Left ventricle myocardium superior (tissue), 1 donor: ENCODE results near the gene ETS2. TPM values are rescaled to one million over a fixed set of nuclear protein-coding genes. Genes with fewer than 3 reads are reported as not detected.
"Not testable (repeated sequence)": the region's sequence is repeated elsewhere in the genome, so short reads cannot be mapped to it uniquely, and the experiment has no call there.

Experiments used
- ATAC-seq: fragments of 200-7000 bp; cut with Tn5 transposase; one replicate; pipeline ENCODE4 v1.9.1; 2020; ENCODE audit warnings: mild to moderate bottlenecking, moderate library complexity
- DNase-seq: peaks from one replicate; pipeline ENCODE4 v3.0.0-alpha.2; 2020
- intact Hi-C: fragments of 100-400 bp; cut with micrococcal nuclease; formaldehyde crosslinking; loops from one replicate; pipeline ENCODE4 v1.11.0; 2022
- total RNA-seq: library from RNA; stranded (reverse); fragmentation: NEBNext Ultra II Directional; extraction: Animal tissue kit (Norgen Biotek cat#: 25700); gene quantifications from one replicate; pipeline ENCODE4 v1.2.1, GENCODE V29; 2021
- donor health status: DM: no; HTN: yes; CAD: no; lungs with severe emphysema.

The ETS2 gene
- total RNA-seq, 1 donor from 2014 or later, result 43.8 TPM

DNA sequence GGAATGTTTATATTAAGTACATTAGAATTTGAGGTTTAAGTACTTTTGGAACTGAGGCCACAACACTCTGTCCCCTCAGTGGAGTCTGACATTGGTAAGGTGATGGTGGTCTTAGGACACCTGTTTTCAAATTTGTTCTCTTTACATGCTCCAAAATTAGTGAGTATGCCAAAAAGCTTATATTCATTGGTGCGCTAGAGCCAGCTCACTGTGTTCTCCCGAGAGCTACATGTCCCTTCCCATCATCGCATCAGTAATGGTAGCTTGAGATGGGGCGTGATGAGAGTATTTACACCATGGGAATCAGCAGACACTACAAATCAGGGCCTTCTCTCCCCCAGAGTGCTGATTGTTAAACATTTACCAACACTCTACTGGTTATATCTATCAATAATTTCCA lies 19.5 kb downstream of the ETS2 start:
- intact Hi-C loops, result no loop called here
- no peak for DNase-seq
- ATAC-seq, result no peak

DNA sequence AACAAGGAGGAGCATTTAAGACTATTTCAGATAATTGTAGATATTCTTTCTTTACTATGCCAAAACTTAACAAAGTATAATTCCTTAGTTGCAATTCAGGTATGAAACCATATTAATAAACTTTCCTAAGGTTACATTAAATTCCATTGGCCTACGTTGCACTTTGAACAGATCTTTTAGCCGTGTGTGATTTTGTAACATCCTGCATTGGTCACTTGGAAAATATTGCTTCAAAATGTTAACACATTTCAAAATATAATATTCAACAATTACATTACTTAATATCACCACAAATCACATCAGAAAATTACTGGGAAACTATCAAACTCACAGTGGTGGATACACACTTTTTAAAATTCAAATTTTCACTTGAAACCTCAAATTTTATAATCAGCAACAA lies 20.2 kb downstream of the ETS2 start:
- intact Hi-C loops, result no loop called here
- no peak for DNase-seq
- ATAC-seq, result no peak

DNA sequence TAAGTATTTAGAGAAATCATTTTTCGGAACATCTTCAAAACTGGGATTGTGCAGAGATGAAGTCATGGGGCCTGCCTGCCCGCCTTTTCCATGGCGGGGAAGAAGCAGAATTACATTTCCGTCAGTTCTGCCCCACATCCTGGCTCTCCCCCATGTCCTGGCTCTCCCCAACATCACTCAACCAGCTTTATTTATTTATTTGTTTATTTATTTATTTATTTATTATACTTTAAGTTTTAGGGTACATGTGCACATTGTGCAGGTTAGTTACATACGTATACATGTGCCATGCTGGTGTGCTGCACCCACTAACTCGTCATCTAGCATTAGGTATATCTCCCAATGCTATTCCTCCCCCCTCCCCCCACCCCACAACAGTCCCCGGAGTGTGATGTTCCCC lies 22.4 kb downstream of the ETS2 start:
- DNase-seq, intact Hi-C loops, ATAC-seq: not testable (repeated sequence)

DNA sequence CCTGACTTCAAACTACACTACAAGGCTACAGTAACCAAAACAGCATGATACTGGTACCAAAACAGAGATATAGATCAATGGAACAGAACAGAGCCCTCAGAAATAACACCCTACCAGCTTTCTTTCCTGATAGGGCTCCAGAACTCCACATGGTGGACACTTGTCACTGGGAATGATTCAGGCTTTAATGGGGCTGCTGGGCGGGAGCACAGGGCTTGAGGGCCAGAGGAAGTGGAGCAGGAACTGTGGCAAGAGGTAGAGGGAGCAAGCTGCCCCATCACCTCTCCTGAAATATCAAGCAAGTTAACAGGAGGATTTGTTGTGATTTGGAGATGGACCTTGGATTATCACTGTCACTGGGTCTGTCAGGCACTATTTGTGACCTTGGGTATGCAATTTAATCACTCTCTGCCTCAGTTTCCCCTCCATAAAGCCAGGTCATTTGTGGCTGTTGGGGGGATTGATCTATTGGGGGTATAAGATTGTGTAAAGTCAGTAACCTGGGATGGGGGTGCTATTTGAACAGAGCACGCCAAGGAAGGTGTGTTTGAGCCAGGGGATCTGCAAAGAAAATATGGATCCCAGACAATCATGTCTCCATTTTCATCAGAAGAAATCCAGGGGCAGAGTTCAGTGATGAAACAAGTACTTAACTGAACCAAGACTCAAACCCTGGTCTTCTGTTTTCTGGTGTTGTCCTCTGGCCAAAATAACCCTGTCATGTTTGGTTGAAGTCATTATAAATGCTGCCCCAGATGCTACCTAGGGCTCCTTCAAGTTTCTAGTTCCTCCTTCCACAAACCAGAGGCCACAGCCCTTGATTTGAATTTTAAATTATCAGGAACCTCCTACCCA lies 25.2 kb downstream of the ETS2 start:
- ATAC-seq, result no peak

DNA sequence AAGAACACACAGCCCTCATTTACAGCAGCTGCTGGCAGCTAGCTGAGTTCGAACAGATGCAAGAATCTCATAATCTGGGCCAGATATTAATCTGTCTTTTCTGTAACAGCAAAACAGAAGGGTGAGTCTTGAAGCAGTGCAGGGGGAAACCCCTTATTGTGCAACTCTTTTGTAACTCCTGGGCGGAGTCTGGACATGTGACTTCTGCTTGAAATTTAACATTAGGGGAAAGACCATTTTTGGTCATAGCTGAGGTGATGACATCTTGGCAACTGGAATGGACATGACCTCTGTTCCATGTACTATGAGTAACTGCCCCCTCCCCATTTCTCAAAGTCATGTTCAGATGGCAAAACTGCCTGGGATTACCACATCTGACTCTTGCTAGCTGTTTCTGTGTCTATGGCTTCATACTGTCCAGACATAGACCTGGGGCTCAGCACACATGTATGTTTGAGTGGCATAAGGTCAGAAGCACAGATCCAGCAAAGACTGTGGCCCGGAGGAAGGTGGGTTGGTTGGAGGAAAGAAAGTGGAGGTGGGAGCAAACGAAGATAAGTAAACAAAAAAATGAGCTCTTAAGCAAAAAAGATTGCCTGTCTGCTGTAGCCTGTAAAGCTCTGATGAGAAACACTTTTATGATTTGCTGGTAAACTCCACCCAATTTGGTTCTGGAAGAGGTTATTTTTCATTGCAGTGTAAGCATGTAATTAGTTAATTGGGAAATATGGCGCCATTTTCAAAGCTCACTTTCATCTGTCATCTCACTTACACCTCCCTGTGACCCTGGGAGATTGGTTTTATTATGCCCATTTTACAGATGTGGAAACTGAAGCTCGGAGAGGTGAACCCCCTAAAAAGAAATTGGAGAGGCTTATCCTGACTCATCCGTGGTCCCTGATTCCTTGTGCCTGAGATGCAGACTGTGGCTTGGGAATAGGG lies 26.1 kb downstream of the ETS2 start:
- intact Hi-C loops, result no loop called here
- ATAC-seq, result peak; percentile 97
- DNase-seq, result peak; percentile 41

More for the DNA sequence above, 25.2 kb downstream of the ETS2 start:
- DNase-seq, result no peak
- intact Hi-C loops, result no loop called here

DNA sequence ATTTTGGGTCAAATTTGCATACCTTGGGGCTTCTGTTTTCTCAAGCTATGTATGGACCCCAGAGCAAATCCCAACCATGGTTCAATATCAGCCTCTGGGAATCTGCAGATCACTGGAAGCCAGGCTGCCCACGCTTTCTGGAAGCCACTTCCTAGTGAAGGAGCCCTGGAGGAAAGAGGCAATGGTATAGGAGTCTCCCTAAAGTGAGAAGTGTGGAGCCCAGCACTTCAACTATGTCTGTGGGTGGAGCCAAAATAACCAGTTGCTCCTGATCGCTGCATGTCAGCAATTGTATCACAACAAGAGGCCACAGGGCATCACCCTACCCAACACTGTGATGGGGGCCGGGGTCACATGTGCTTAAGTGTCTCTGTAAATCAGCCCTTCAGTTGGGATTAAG lies 26.9 kb downstream of the ETS2 start:
- intact Hi-C loops, result no loop called here
- ATAC-seq, result no peak
- no peak for DNase-seq

DNA sequence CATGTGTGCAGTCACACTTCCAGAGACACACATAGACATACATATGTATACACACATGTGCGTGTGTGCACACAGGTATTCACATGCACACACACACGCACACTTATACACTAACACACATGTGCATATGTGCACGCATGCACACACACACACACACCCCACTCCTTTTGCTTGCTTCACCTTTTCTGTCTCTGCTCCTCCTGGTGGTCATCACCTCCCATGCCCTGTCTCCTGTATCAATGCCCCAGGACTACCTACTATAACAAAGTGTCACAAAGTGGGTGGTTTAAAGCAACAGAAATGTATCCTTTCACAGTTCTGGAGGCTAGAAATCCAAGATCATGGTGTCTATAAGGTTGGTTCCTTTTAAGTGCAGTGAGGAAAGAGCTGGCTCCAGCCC lies 27.4 kb downstream of the ETS2 start:
- DNase-seq, result no peak
- intact Hi-C loops, result no loop called here
- ATAC-seq, result no peak

DNA sequence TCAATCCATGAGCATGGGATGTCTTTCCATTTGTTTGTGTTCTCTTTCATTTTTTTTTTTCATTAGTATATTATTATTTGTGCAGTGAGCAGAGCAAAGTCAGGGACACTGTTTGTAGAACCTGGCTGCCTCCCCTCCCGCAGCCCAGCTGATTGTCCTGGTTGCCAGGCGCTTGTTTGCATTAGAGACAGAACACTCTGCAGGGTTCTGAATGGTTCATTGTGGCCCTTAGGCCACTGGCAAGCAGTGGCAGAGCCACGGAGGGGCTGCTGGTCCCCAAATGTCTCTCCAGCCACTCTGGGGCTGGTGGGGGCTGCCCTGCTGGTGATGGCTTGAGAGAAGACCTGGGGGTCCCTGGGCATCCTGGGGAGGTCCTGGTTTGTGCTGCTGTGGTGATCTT lies 29.0 kb downstream of the ETS2 start:
- DNase-seq (no peak), ATAC-seq (no peak)
- intact Hi-C loops, result no loop called here

DNA sequence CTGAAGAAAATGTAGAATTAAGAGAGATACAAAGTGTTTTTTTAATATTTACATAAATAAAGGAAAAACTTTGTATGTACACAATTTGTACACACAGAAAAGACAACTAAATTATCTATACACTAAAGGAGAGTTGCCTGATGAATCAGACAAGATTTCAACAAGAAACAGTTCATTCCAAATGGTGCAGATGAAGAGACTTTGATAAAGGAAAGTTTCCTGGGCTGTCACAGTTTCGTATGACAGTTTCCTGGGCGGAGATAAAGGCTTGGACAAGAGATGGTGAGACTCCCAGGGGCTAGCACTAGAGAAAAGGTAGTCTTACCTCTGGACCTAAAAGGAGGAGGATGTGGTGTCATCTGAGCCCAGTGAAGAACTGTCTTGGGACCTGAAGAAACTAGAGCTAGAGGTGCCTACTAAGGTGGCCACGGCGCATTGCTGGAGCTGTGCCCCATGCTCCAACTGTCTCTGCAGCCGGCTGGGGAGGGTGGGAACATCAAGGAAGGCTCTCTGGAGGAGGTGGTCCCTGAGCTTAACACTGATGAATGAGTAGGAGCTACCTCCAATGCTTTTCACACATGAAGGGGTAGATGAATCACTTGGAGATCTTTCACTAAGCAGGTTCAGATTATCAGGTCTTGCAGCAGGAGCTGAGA lies 32.2 kb downstream of the ETS2 start:
- intact Hi-C loops, result no loop called here
- no peak for DNase-seq
- ATAC-seq, result no peak

DNA sequence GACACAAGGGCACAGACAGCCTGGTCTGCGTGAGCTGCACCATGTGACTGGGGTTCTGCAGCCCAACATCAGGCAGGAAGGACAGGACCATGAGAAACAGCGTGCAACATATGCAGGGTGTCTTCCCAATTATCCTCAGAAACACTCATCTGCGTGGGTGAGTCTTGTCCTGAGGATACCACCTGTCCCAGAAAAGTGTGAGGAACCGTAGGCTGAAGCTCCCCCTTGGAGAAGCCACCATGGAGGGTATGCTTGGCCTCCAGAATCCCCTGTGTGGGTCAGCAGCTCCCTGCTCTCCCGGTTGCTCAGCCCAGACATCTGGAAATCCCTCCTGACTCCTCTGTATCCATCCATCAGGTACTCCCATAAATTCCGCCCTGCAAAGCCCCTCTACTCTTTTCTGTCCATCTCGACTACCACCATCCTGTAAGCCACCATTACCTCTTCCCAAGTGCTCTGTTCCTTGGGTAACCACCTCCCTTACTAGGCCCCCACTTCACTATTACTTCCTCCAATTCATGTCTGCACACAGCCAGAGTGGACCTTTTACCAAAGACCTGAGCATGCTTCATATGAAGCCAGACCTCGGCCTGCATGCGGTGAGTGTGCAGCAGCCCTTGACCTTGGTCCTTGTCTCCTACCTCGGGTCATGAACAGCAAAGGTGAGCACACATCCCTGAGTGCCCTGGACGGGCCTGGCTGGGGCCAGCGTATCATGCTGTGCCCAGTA lies 33.0 kb downstream of the ETS2 start:
- intact Hi-C loops, result no loop called here
- ATAC-seq (no peak), DNase-seq (no peak)

DNA sequence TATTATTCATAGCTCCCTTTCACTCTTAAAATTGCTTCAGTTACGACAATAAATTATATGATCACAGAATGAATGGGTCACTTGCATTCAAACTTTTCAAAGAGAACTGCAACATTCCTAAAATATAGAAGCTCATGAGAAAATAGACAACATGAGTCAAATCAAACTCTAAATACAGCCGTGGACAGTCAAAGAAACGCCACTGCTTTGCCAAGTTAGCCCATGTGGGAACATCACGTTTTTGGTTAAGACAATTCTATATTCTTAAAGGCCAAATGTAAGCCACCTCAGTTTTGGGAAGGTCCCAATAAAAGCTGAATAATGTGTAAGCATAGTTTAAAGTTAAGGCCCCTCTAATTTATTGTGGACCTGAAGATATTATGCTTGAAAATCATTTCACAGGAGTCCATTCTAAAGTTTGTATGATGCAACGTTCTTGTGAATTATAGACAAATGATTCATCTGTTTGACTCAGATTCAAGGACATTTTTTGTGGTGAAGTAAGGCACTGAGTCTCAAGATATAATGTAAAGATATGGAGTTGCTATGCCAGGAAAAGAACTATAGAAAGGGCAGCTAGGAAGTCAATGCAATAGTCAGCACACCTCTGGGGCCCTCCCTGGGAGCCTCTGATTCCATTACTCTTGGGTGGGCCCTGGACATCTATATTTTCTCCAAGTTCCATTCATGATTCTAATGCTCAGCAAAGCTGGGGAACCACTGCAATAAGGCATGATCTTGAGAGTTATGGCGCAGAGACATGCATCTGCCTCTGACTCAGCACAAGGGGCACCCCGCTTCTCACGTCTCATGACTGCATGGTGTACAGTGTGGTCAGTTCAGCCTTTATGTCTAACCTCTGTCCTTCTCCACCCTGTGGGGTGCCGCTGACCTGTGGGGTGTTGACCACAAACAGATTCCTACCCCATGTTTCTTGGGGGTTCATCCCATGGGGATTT lies 33.9 kb downstream of the ETS2 start:
- DNase-seq, result no peak
- intact Hi-C loops, result no loop called here

DNA sequence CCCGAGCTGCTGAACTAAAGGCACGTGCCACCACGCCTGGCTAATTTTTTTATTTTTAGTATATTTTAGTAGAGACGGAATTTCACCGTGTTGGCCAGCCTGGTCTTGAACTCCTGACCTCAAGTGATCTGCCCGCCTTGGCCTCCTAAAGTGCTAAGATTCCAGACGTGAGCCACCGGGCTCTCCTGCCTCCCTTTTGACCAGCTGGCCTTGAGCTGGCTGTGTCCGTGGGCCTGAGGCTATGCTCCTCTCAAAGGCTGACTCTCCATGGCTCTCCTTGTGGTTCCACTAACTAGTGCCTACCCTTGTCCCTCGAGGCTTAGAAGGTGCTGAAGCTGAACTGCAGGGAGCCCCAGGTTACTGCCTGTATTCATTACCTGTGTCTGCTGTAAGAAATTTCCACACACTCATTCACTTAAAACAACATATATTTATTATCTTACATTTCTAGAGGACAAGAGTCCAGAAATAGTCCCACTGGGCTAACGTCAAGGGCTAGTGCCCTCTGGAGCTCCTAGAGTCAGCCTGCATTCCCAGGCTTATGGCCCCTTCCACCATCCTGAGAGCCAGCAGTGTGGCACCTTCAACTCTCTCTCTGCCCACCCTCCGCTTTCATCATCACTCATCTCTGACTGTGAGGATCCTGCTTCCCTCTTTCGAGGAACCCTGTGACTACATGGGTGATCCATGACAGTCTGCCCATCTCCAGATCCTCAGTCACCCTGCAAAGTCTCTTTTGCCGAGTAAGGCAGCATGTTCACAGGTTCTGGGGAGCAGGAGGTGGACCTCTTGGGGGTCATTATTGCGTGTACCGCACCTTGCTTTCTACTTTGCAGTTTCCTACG lies 34.9 kb downstream of the ETS2 start:
- intact Hi-C loops, result no loop called here
- ATAC-seq, result no peak
- DNase-seq, result no peak

More for the DNA sequence above, 33.9 kb downstream of the ETS2 start:
- no peak for ATAC-seq

DNA sequence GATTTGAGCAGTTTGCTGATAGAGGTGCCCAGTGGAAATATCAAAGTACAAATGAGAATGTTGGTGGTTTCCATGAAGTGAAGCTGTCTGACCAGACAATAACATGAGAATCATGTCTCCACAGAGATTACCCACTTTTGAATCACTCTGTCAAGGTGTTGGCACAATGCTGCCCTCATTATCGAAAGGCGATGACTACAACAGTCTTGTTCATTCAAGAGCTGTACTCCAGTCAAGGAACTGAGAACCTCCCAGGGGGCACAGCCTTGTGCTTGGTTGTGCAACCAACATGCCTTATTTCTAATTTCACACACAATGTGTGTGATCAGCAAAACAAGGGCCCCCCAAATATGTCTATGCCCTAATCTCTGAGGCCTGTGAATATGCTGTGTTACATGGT lies 35.7 kb downstream of the ETS2 start:
- DNase-seq, result no peak
- intact Hi-C loops, result no loop called here
- no peak for ATAC-seq

DNA sequence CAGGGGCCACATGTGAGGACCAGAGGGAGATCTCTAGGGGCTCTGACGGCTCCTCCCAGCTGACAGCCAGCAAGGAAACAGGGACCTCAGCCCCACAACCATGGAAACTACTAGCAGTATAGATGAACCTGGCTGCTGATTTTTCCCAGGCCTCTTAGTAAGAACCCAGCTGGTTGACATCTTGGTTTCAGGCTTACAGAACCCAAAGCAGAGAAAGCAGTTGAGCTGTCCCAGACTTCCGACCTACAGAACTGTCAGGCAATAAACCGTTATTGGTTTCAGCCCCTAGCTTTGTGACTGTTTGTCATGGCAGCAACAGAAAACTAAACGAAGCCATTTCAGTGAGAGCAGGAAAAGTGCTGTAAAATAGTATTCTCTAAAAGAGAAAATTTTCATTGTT lies 36.4 kb downstream of the ETS2 start:
- ATAC-seq (no peak), DNase-seq (no peak)
- intact Hi-C loops, result no loop called here

DNA sequence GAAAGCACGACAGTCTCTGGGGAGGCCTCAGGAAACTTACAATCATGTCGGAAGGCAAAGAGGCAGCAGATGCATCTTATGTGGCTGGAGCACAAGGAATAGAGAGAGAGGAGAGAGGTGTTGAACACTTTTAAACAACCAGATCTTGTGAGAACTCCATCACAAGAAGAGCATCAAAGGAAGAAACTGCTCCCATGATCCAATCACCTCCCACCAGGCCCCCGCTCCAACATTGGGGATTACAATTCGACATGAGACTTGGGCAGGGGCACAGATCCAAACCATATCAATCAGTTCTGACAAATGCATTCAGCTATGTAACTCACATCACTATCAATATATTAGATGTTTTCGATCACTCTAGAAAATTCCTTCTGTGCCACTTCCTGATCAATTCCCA lies 37.6 kb downstream of the ETS2 start:
- ATAC-seq (no peak), DNase-seq (no peak)
- intact Hi-C loops, result no loop called here

DNA sequence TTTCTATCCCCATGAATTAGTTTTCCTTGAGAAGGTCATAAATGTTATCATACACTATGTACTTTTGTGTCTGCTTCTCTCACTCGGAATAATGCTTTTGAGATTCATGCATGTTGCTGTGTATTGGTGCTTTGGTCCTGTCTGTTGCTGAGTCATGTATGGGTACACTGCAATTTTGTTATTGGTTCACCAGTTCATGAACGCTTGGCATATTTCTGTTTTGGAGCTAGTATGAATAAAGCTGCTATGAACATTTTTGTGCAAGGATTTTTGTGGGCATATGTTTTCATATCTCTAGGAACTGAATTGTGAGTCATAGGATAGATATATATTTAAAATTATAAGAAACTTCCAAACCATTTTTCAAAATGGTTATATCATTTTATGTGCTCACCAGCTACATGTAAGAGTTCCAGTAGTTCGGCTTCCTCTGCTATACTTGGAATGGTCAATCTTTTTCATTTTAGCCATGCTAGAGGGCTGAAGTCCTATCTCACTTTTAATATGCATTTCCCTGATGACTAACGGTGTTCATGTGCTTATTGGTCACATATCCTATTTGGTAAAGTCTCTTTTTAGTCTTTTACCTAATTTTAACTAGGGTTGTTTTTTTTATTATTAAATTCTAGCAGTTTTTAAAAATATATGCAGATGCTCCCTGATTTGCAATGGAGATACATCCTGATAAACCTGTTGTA lies 38.2 kb downstream of the ETS2 start:
- ATAC-seq, result no peak
- DNase-seq, result no peak
- intact Hi-C loops, result no loop called here

DNA sequence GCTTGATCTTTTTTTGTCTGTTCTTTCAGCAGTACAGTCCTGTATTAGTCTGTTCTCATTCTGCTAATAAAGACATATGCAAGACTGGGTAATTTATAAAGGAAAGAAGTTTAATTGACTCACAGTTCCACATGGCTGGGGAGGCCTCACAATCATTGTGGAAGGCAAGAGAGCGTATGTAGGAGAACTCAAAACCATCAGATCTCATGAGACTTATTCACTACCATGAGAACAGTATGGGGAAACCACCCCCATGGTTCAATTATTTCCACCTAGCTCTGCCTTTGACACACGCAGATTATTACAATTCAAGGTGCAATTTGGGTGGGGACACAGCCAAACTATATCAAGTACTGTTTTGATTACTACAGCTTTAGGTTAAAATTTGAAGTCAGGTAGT lies 39.6 kb downstream of the ETS2 start:
- intact Hi-C loops, DNase-seq, ATAC-seq: not testable (repeated sequence)
